Loucy (cell line): ENCODE data around the gene TMEM200A.

ENCODE experiments used
- EZH2phosphoT487 ChIP-seq: fragments of 200-600 bp; IDR thresholded peaks from 2 replicates; pipeline ENCODE4 v1.6.1; 2018; ENCODE audit warnings: antibody characterized with exemption, mild to moderate bottlenecking, moderate library complexity, borderline replicate concordance
- TF ChIP-seq, protein P1 (sequence below): fragments of 200-600 bp; sonication (generic); conservative IDR thresholded peaks from 2 replicates; pipeline ENCODE4 v1.5.1; 2014; ENCODE audit warnings: mild to moderate bottlenecking, antibody characterized with exemption, low read length

DNA sequence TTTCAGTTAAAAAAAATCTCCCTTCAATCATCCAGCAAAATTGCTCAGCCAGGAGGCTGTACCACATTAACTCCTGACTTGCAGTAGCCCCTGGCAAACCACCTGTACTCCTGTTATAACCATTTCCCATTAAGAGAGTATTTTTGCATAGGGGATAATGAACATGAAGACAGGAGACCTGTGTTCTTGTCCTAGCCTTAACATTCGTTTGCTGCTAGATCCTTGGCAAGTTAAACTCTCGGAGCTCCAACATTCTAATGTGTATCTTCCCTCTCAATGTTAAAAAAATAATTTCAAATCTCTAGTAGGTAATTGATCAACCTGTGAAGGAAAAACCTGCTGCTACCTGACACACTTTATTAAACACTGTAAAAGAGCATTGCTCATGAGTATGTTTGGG is 8.4 kb upstream of the TMEM200A start:
- TF ChIP-seq, protein P1, sequence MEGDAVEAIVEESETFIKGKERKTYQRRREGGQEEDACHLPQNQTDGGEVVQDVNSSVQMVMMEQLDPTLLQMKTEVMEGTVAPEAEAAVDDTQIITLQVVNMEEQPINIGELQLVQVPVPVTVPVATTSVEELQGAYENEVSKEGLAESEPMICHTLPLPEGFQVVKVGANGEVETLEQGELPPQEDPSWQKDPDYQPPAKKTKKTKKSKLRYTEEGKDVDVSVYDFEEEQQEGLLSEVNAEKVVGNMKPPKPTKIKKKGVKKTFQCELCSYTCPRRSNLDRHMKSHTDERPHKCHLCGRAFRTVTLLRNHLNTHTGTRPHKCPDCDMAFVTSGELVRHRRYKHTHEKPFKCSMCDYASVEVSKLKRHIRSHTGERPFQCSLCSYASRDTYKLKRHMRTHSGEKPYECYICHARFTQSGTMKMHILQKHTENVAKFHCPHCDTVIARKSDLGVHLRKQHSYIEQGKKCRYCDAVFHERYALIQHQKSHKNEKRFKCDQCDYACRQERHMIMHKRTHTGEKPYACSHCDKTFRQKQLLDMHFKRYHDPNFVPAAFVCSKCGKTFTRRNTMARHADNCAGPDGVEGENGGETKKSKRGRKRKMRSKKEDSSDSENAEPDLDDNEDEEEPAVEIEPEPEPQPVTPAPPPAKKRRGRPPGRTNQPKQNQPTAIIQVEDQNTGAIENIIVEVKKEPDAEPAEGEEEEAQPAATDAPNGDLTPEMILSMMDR = no peak
- no peak for TF ChIP-seq EZH2phosphoT487
